Motor neuron (in vitro differentiated cells): ENCODE measurements around the gene ERN1. TPM values are rescaled to one million over a fixed set of nuclear protein-coding genes. Genes with fewer than 3 reads are reported as not detected.
A peak's percentile ranks its signal among the peaks of the same experiment; 100 is the strongest.

Experiments
- ATAC-seq, 8 experiments: fragments of 200-7000 bp; cut with Tn5 transposase; replicated peaks in 6 of 8; 2 replicates each; pipeline ENCODE4 v1.8.0; 2021; ENCODE audit warnings: mild to moderate bottlenecking in 8 of 8, moderate library complexity in 8 of 8
- H3K27ac ChIP-seq, 2 donors: fragments of 250-450 bp; sonication (Bioruptor Pico); 2 replicates each; pipeline ENCODE4 v1.9.0; 2021; ENCODE audit warnings: antibody characterized with exemption in 2 of 2, mild to moderate bottlenecking in 2 of 2, moderate library complexity in 1 of 2
- H3K4me1 ChIP-seq, 2 donors: fragments of 250-450 bp; sonication (Bioruptor Pico); replicated peaks in 1 of 2; 2 replicates each; pipeline ENCODE4 v1.6.1; 2021; ENCODE audit warnings: antibody characterized with exemption in 2 of 2, mild to moderate bottlenecking in 2 of 2, moderate library complexity in 1 of 2
- H3K4me3 ChIP-seq, 5 donors: fragments of 250-450 bp; sonication (Bioruptor Pico); 2 replicates each; pipeline ENCODE4 v1.9.0; 2021; ENCODE audit warnings: antibody characterized with exemption in 5 of 5, mild to moderate bottlenecking in 5 of 5, moderate library complexity in 4 of 5
- WGBS, 10 experiments: fragments of 450-650 bp; shearing (Covaris generic); methylation state at CpG; one replicate each; pipeline ENCODE4 v1.0.0; 2022; 5-methylcytosine and 5-hydroxymethylcytosine counted together
- in situ Hi-C, 9 experiments: fragments of 400-800 bp; cut with MboI; loops; one replicate each; pipeline ENCODE4 v1.15.0; 2021; ENCODE audit warnings: low sequenced_read_pairs in 9 of 9, low pct_unique_long_range_greater_than_20kb in 2 of 9; ENCODE audit not compliant: unreplicated experiment in 9 of 9
- total RNA-seq, 8 experiments: library from RNA; unstranded; fragments of 300-600 nt; gene quantifications; 2 replicates each; pipeline versions ENCODE4 v1.2.3 to v1.2.4, GENCODE V29; 2022

The ERN1 gene
- total RNA-seq, 8 experiments from 2014 or later, result 2.3 to 10.4 (median 5.0) TPM

- H3K4me3 ChIP-seq, result no peak overlapping the region
- H3K27ac ChIP-seq, result no peak overlapping the region
- WGBS, 10 experiments, result 59 to 100% (median 81%) methylated on average over 1 to 4 of the region's 4 CpGs; no CpG with 5 or more reads in 2 of the 10 experiments
- in situ Hi-C loops, result no loop called here
- peaks cover 29 to 34% of the 10 kb centered on the region in 2 donors for H3K4me1 ChIP-seq
- no peak for ATAC-seq
These were observed 46.3 kb downstream of the ERN1 start for GRCh38 chr17:64083563-64084085.

DNA sequence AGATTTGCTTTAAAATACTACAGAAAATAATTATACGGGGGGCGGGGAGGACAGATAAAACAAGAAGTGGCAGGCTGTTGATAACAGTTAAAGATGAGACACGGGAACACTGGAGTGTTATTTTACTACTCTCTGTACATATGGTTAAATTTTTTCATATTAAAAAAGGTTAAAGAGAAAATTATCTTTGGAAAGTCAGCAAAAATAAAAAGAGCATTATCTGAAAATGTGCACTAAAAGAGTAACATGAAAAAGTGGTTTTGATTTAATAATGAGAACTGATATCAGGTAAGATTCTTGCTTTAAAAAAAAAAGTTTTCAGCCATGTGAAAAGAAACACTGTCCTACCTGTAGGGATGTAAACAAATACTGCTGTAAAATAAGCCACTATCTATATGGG lies 46.9 kb downstream of the ERN1 start:
- 62 to 100% (median 86%) methylated on average over 1 to 3 of the region's 3 CpGs for WGBS, 10 experiments
- no peak for ATAC-seq
- Histone ChIP-seq H3K27ac (peak overlapping the region; percentile 87 to 90), H3K4me3 (no peak overlapping the region), H3K4me1 (peaks cover 29 to 34% of the 10 kb centered on the region in 2 donors)
- in situ Hi-C loops, result no loop called here

DNA sequence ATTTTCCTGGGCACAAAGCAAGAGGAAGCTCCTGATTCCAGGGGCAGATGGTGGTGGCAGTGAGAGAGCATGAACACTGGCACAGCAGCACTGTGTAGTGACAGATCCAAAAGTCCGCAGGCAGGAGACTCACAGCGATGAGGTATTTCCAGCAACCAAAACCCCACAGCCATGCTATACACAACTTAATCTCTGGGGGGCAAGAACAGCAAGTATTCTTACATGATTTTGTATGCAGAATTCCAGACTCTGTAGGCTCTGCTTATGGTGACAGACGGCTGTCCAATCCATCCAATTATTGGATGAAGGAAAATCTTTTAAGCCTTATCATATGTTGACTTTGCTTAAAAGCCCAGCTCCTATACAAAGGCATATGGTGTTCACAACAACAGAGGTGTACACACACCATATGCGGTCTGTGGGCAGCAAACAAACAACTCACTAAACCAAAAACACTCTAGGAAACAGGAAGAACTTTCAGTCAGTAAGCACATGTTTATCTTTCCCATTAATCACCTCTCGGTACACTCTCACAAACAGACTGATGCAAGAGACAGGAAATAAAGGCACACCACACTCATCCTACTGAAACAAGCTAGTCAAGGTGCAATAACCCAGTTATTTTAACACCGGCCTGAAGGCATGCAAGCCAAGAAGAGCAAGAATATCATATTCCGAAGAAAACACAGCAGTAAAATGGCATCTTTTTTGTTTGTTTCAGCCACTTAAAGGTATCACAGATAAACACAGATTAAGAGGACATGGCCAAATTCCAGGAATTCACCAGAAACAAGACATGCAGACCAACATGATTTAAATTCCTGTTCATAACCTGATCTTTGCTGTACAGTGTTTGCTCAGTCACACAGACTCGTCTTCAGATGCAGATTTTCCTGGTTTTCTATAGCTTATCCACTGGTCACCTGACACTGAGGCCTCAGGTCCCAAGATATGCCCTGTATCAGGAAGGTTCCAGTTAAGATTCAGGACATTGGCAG lies 47.8 kb downstream of the ERN1 start:
- peaks cover 29 to 34% of the 10 kb centered on the region in 2 donors for H3K4me1 ChIP-seq
- ATAC-seq, result peak; percentile 35 to 95 (median 82)
- 38 to 80% (median 67%) methylated on average over 1 to 6 of the region's 8 CpGs; no CpG with 5 or more reads in 1 of the 10 experiments for WGBS, 10 experiments
- H3K27ac ChIP-seq, result peak overlapping the region; percentile 87 to 90
- no peak overlapping the region for H3K4me3 ChIP-seq
- in situ Hi-C loops, result no loop called here

DNA sequence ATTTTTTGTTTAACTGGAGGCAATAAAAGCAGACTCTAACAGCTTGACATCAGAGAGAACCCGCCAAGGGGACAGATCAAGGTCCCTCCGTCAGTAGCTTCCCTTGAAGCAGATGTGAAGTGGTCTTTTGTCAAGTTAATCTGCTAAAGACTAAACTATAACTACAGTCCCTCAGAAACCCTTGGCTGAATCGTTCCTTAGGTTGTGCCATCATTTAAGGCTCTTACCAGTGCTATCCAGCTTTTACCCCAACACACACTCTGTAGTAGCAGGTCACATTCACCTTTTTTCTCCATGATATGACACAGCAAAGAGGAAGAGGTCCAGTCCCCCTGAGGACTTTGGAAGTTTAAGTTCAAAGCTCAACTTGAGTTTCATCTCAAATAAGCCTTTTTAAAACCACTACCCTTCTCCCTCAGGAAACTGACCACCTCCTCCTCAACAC lies 49.7 kb downstream of the ERN1 start:
- H3K4me3 ChIP-seq, result no peak overlapping the region
- no peak for ATAC-seq
- H3K4me1 ChIP-seq, result peaks cover 28 to 29% of the 10 kb centered on the region in 2 donors
- H3K27ac ChIP-seq, result no peak overlapping the region
- in situ Hi-C loops, result no loop called here
- 40 to 100% (median 88%) methylated on average over 1 to 3 of the region's 3 CpGs; no CpG with 5 or more reads in 4 of the 10 experiments for WGBS, 10 experiments

- in situ Hi-C loops, result no loop called here
- Histone ChIP-seq H3K4me3 (no peak overlapping the region), H3K4me1 (peaks cover 9 to 13% of the 10 kb centered on the region in 2 donors), H3K27ac (no peak overlapping the region)
- no peak for ATAC-seq
- 89 to 100% (median 95%) methylated on average over 2 to 10 of the region's 11 CpGs; no CpG with 5 or more reads in 3 of the 10 experiments for WGBS, 10 experiments
These were observed 52.6 kb downstream of the ERN1 start for GRCh38 chr17:64077379-64077778.

DNA sequence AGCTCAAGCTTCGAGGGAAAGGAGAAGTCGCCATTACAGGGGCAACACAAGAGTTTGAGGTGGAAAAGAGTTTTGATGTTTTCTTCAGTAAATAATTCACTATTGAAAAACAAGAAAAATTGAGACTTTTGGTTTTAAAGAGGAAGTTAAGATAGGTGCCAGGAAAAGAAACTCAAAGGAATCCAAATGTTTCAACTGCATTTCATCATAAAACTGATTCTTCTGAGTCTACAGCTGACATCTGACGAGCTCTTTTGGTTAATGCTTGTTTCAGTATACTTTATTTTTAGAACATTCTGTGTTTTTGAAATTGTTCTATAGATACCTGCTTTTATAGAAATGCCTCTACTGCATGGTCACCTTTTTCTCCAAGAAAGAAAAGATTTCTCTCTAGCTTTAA lies 54.0 kb downstream of the ERN1 start:
- in situ Hi-C loops, result no loop called here
- no peaks in the 10 kb centered on the region for H3K4me1 ChIP-seq
- H3K27ac ChIP-seq, result no peak overlapping the region
- no peak overlapping the region for H3K4me3 ChIP-seq
- no peak for ATAC-seq
- WGBS, 10 experiments, result 29 to 100% (median 87%) methylated on average over 1 to 3 of the region's 3 CpGs; no CpG with 5 or more reads in 1 of the 10 experiments

- H3K27ac ChIP-seq, result no peak overlapping the region
- in situ Hi-C loops, result no loop called here
- whole genome bisulfite sequencing, 10 experiments, result 38 to 100% (median 90%) methylated on average over 1 to 6 of the region's 6 CpGs
- H3K4me1 ChIP-seq, result no peaks in the 10 kb centered on the region
- no peak overlapping the region for H3K4me3 ChIP-seq
- ATAC-seq, result peak in 3 of 8 experiments; percentile 28 to 54 (median 46)
These were observed 55.1 kb downstream of the ERN1 start for GRCh38 chr17:64074704-64075426.

GRCh38 chr17:64073771-64074703 lies 55.9 kb downstream of the ERN1 start:
- peak in 2 of 8 experiments; percentile 11 to 46 for ATAC-seq
- in situ Hi-C loops, result no loop called here
- WGBS, 10 experiments, result 64 to 94% (median 80%) methylated on average over 3 to 8 of the region's 9 CpGs
- Histone ChIP-seq H3K27ac (no peak overlapping the region), H3K4me1 (no peaks in the 10 kb centered on the region), H3K4me3 (no peak overlapping the region)

GRCh38 chr17:64071111-64071510 lies 58.8 kb downstream of the ERN1 start:
- no peak overlapping the region for H3K27ac ChIP-seq
- 80 to 100% (median 94%) methylated on average over 1 to 3 of the region's 3 CpGs; no CpG with 5 or more reads in 3 of the 10 experiments for WGBS, 10 experiments
- in situ Hi-C loops, result no loop called here
- ATAC-seq, result no peak
- H3K4me3 ChIP-seq, result no peak overlapping the region
- no peaks in the 10 kb centered on the region for H3K4me1 ChIP-seq

- Histone ChIP-seq H3K4me1 (no peaks in the 10 kb centered on the region), H3K27ac (no peak overlapping the region), H3K4me3 (no peak overlapping the region)
- WGBS, 10 experiments, result 86 to 100% (median 98%) methylated on average over 1 to 3 of the region's 3 CpGs; no CpG with 5 or more reads in 2 of the 10 experiments
- in situ Hi-C loops, result no loop called here
- ATAC-seq, result no peak
These were observed 59.7 kb downstream of the ERN1 start for GRCh38 chr17:64070213-64070612.

- ATAC-seq, result no peak
- Histone ChIP-seq H3K27ac (no peak overlapping the region), H3K4me1 (no peaks in the 10 kb centered on the region), H3K4me3 (no peak overlapping the region)
- WGBS, 10 experiments, result 80 to 100% (median 100%) methylated on average over 1 of the region's 1 CpG; no CpG with 5 or more reads in 1 of the 10 experiments
- in situ Hi-C loops, result no loop called here
These were observed 60.8 kb downstream of the ERN1 start for GRCh38 chr17:64069143-64069542.

GRCh38 chr17:64067657-64068056 lies 62.3 kb downstream of the ERN1 start:
- in situ Hi-C loops, result no loop called here
- WGBS, 10 experiments, result 44 to 100% (median 75%) methylated on average over 1 to 3 of the region's 3 CpGs; no CpG with 5 or more reads in 1 of the 10 experiments
- Histone ChIP-seq H3K27ac (no peak overlapping the region), H3K4me1 (no peaks in the 10 kb centered on the region), H3K4me3 (no peak overlapping the region)
- peak in 2 of 8 experiments; percentile 68 to 92 for ATAC-seq
